Activated CD4-positive, alpha-beta T cell treated with anti-CD3 and anti-CD28 coated beads, Interleukin-2, amount 10 ng/mL, durations not matched to agents 24 days and 14 days (primary cell): ENCODE measurements around the gene NOS1AP. TPM values are rescaled to one million over a fixed set of nuclear protein-coding genes. Genes with fewer than 3 reads are reported as not detected.

ENCODE experiments used
- DNase-seq: peaks from one replicate; pipeline ENCODE4 v3.0.0; 2022
- H3K27ac Mint-ChIP-seq: one replicate; pipeline ENCODE4 v1.8.0; 2022; ENCODE audit warnings: mild to moderate bottlenecking, mixed read lengths
- H3K27me3 Mint-ChIP-seq: one replicate; pipeline ENCODE4 v1.8.0; 2022; ENCODE audit warnings: mixed read lengths
- H3K36me3 Mint-ChIP-seq: one replicate; pipeline ENCODE4 v1.8.0; 2022; ENCODE audit warnings: low read depth, mild to moderate bottlenecking, mixed read lengths
- H3K4me1 Mint-ChIP-seq: one replicate; pipeline ENCODE4 v1.8.0; 2021; ENCODE audit warnings: mixed read lengths
- H3K4me3 Mint-ChIP-seq: one replicate; pipeline ENCODE4 v1.8.0; 2022; ENCODE audit warnings: mild to moderate bottlenecking, moderate library complexity, mixed read lengths
- H3K9me3 Mint-ChIP-seq: one replicate; pipeline ENCODE4 v1.8.0; 2021; ENCODE audit warnings: mixed read lengths
- intact Hi-C: fragments of 100-400 bp; cut with micrococcal nuclease; formaldehyde crosslinking; loops from one replicate; pipeline ENCODE4 v1.15.1; 2023
- total RNA-seq: library from RNA; stranded (reverse); gene quantifications from 2 replicates; pipeline ENCODE4 v1.2.3, GENCODE V29; 2022

The NOS1AP gene
- total RNA-seq, 1 donor from 2014 or later, result not detected

GRCh38 chr1:162256287-162256686 lies 186.8 kb downstream of the NOS1AP start:
- Mint-ChIP-seq H3K4me1 (no peaks in the 10 kb centered on the region), H3K27ac (no peak overlapping the region), H3K27me3 (peaks cover 13% of the 10 kb centered on the region), H3K36me3 (no peaks in the 10 kb centered on the region), H3K9me3 (no peaks in the 10 kb centered on the region), H3K4me3 (no peak overlapping the region)
- intact Hi-C loops, result no loop called here
- no peak for DNase-seq

DNA sequence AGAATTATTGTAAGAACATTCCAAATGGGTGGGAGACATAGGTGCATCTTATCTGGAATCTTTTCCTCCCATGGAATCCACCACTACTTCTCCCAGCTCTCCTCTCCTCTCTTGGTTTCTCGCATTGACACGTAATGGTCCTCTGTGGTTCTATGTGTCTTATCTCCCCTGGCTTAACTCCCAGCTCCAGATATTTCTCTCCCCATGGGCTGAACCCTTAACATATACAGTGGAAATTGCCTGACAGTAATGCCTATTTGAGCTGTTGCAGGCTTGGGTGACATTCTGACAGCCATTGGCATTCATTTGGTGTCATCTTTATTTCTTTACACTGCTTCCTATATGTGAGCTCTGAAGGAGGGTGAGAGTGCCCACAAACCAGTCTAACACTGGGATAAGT lies 188.9 kb downstream of the NOS1AP start:
- no peak for DNase-seq
- H3K4me1 Mint-ChIP-seq, result no peaks in the 10 kb centered on the region
- H3K27me3 Mint-ChIP-seq, result peaks cover 24% of the 10 kb centered on the region
- H3K27ac Mint-ChIP-seq, result no peak overlapping the region
- no peaks in the 10 kb centered on the region for H3K36me3 Mint-ChIP-seq
- H3K9me3 Mint-ChIP-seq, result no peaks in the 10 kb centered on the region
- intact Hi-C loops, result no loop called here
- H3K4me3 Mint-ChIP-seq, result no peak overlapping the region

GRCh38 chr1:162259894-162260455 lies 190.5 kb downstream of the NOS1AP start:
- no peaks in the 10 kb centered on the region for H3K36me3 Mint-ChIP-seq
- no peaks in the 10 kb centered on the region for H3K4me1 Mint-ChIP-seq
- H3K9me3 Mint-ChIP-seq, result no peaks in the 10 kb centered on the region
- DNase-seq, result no peak
- no peak overlapping the region for H3K27ac Mint-ChIP-seq
- no peak overlapping the region for H3K4me3 Mint-ChIP-seq
- intact Hi-C loops, result no loop called here
- H3K27me3 Mint-ChIP-seq, result peaks cover 26% of the 10 kb centered on the region

DNA sequence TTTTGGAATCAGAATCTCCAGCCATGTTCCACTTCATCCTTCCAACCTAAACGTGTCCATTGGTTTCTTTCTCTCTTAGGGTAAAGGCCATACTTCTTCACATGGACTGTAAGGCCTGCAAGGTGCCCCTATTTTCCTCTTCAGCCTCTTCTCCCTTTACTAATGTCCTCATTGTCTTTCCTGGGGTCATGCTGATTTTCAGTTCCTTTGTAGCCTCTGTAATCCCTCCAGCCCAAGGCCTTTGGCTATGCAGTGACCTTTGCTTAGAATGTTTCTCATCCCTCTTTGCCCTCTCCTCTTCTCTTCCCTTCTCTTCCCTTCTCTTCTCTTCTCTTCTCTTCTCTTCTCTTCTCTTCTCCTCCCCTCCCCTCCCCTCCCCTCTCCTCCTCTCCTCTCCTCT lies 194.6 kb downstream of the NOS1AP start:
- H3K4me3 Mint-ChIP-seq, result no peak overlapping the region
- no peaks in the 10 kb centered on the region for H3K36me3 Mint-ChIP-seq
- intact Hi-C loops, result no loop called here
- no peaks in the 10 kb centered on the region for H3K4me1 Mint-ChIP-seq
- H3K9me3 Mint-ChIP-seq, result no peaks in the 10 kb centered on the region
- H3K27me3 Mint-ChIP-seq, result peaks cover 27% of the 10 kb centered on the region
- H3K27ac Mint-ChIP-seq, result no peak overlapping the region
- no peak for DNase-seq

- Mint-ChIP-seq H3K27me3 (peaks cover 24% of the 10 kb centered on the region), H3K27ac (no peak overlapping the region)
- intact Hi-C loops, result no loop called here
Measured at GRCh38 chr1:162265983-162266382, 196.5 kb downstream of the NOS1AP start.

GRCh38 chr1:162270016-162270770 lies 200.7 kb downstream of the NOS1AP start:
- Mint-ChIP-seq H3K4me3 (no peak overlapping the region), H3K27ac (no peak overlapping the region), H3K9me3 (no peaks in the 10 kb centered on the region), H3K4me1 (no peaks in the 10 kb centered on the region), H3K27me3 (peaks cover 7% of the 10 kb centered on the region), H3K36me3 (no peaks in the 10 kb centered on the region)
- no peak for DNase-seq
- intact Hi-C loops, result no loop called here

More at GRCh38 chr1:162265983-162266382, 196.5 kb downstream of the NOS1AP start:
- H3K4me1 Mint-ChIP-seq, result no peaks in the 10 kb centered on the region
- H3K9me3 Mint-ChIP-seq, result no peaks in the 10 kb centered on the region
- no peak overlapping the region for H3K4me3 Mint-ChIP-seq
- H3K36me3 Mint-ChIP-seq, result no peaks in the 10 kb centered on the region
- DNase-seq, result no peak

DNA sequence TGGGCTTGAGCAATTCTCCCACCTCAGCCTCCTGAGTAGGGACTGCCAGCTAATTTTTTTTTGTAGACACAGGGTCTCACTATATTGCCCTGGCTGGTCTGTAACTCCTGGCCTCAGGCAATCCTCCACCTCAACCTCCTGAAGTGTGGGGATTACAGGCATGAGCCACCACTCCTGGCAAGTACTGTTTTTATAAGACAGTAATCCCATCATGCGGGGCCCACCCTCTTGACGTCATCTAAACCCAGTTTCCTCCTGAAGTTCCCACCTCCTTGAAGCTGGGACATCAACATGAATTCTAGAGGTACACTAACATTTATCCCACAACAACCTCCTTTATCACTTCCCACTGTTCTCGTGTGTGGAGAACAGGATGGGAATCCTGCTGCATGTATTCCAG lies 202.5 kb downstream of the NOS1AP start:
- H3K27ac Mint-ChIP-seq, result no peak overlapping the region
- H3K9me3 Mint-ChIP-seq, result no peaks in the 10 kb centered on the region
- no peak overlapping the region for H3K4me3 Mint-ChIP-seq
- no peak for DNase-seq
- intact Hi-C loops, result no loop called here
- peaks cover 4% of the 10 kb centered on the region for H3K27me3 Mint-ChIP-seq
- H3K36me3 Mint-ChIP-seq, result no peaks in the 10 kb centered on the region
- H3K4me1 Mint-ChIP-seq, result no peaks in the 10 kb centered on the region

DNA sequence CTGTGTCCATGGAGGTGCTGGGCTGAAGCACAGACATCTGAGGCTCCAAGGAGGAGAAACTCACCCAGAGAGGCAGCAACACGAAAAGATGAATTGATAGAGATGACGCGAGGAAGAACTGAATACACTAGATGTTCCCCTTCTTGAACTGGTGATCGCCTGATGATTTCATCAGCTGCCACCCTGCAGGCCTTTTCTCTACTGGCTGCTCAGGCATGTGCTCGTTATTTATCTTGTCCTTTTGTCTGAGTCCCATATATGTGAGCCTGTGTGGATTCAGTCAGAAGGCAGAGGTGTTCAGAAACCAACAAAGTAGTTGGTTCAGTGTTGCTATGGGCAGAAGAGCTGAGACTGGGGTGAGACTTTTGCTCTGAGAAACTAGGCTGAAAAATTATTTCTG lies 202.9 kb downstream of the NOS1AP start:
- no peaks in the 10 kb centered on the region for H3K4me1 Mint-ChIP-seq
- no peaks in the 10 kb centered on the region for H3K9me3 Mint-ChIP-seq
- no peak overlapping the region for H3K4me3 Mint-ChIP-seq
- H3K27me3 Mint-ChIP-seq, result peaks cover 4% of the 10 kb centered on the region
- H3K36me3 Mint-ChIP-seq, result no peaks in the 10 kb centered on the region
- intact Hi-C loops, result no loop called here
- no peak overlapping the region for H3K27ac Mint-ChIP-seq
- DNase-seq, result no peak

DNA sequence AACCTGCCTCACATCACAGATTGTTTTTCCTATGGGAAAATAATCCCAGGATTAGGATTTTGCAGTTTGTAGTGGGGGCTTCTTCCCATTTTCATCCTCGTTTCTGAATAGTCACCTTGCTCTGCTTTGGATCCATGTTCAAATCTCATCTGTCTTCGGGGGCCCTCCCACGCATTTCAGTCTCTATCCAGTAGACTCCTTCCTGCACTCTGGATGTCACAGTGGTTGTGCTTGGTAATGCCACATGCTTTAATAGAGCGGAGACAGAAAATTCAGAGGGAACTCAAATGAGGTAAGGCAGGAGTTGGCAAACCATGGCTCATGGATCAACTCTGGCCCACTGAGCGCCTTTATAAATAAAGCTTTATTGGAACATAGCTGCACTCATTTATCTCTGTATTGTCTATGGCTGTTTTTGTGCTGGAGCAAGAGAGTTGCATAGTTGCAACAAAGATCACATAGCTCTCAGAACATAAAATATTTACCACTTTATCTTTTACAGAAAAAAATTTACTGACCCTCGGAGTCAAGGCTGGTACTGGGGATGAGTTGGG lies 206.2 kb downstream of the NOS1AP start:
- H3K27ac Mint-ChIP-seq, result no peak overlapping the region
- intact Hi-C loops, result no loop called here
- no peaks in the 10 kb centered on the region for H3K9me3 Mint-ChIP-seq
- H3K27me3 Mint-ChIP-seq, result peaks cover 11% of the 10 kb centered on the region
- H3K4me3 Mint-ChIP-seq, result no peak overlapping the region
- H3K36me3 Mint-ChIP-seq, result no peaks in the 10 kb centered on the region
- no peak for DNase-seq
- H3K4me1 Mint-ChIP-seq, result no peaks in the 10 kb centered on the region

DNA sequence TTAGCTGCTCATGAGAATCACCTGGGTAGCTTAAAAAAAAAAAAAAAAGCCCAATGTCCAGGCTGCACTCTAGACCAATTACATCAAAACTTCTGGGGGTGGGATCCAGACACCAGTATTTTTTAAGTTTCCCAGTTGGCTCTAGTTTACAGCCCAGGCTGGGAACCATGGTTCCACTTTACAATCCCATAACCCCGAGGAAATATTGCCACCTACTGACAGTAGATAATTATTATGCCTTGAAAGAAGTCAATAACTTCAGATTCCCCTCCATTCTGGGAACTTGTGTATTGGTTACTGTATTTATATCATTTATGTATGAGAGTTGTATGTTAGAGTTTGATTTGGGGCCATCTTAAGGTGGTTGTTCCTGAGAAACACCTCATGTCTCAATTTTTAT lies 207.0 kb downstream of the NOS1AP start:
- no peaks in the 10 kb centered on the region for H3K36me3 Mint-ChIP-seq
- no peak overlapping the region for H3K4me3 Mint-ChIP-seq
- H3K27me3 Mint-ChIP-seq, result peaks cover 12% of the 10 kb centered on the region
- no peak for DNase-seq
- H3K27ac Mint-ChIP-seq, result no peak overlapping the region
- intact Hi-C loops, result no loop called here
- H3K4me1 Mint-ChIP-seq, result no peaks in the 10 kb centered on the region
- no peaks in the 10 kb centered on the region for H3K9me3 Mint-ChIP-seq

- H3K36me3 Mint-ChIP-seq, result no peaks in the 10 kb centered on the region
- no peak overlapping the region for H3K4me3 Mint-ChIP-seq
- no peaks in the 10 kb centered on the region for H3K4me1 Mint-ChIP-seq
- peaks cover 16% of the 10 kb centered on the region for H3K27me3 Mint-ChIP-seq
- intact Hi-C loops, result no loop called here
- no peak overlapping the region for H3K27ac Mint-ChIP-seq
- DNase-seq, result no peak
- H3K9me3 Mint-ChIP-seq, result no peaks in the 10 kb centered on the region
Measured at GRCh38 chr1:162279136-162279498, 209.6 kb downstream of the NOS1AP start.

DNA sequence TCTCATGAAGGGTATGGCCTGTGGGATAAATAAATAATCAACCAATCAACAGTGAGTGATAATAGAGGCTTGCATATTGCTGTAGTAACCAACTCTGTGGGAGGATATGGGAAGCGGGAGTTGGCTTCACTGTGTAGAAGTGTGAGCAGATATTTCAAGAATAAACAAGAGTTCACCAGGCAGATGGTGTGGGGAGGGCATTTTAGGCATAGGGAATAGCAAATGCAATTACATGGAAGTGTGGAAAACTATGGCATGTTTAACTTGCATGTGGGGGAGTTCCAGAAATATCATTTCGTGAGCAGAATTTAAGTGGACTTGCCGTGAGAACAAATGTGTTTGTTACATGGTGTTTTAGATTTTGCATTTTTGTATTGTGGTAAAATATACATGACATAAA lies 211.9 kb downstream of the NOS1AP start:
- Mint-ChIP-seq H3K4me3 (no peak overlapping the region), H3K27ac (no peak overlapping the region), H3K4me1 (no peaks in the 10 kb centered on the region), H3K36me3 (no peaks in the 10 kb centered on the region), H3K27me3 (peaks cover 25% of the 10 kb centered on the region), H3K9me3 (no peaks in the 10 kb centered on the region)
- intact Hi-C loops, result no loop called here
- no peak for DNase-seq

GRCh38 chr1:162283657-162284056 lies 214.2 kb downstream of the NOS1AP start:
- Mint-ChIP-seq H3K27me3 (peaks cover 24% of the 10 kb centered on the region), H3K4me3 (no peak overlapping the region), H3K9me3 (no peaks in the 10 kb centered on the region), H3K27ac (no peak overlapping the region), H3K36me3 (no peaks in the 10 kb centered on the region), H3K4me1 (no peaks in the 10 kb centered on the region)
- DNase-seq, result no peak
- intact Hi-C loops, result no loop called here

DNA sequence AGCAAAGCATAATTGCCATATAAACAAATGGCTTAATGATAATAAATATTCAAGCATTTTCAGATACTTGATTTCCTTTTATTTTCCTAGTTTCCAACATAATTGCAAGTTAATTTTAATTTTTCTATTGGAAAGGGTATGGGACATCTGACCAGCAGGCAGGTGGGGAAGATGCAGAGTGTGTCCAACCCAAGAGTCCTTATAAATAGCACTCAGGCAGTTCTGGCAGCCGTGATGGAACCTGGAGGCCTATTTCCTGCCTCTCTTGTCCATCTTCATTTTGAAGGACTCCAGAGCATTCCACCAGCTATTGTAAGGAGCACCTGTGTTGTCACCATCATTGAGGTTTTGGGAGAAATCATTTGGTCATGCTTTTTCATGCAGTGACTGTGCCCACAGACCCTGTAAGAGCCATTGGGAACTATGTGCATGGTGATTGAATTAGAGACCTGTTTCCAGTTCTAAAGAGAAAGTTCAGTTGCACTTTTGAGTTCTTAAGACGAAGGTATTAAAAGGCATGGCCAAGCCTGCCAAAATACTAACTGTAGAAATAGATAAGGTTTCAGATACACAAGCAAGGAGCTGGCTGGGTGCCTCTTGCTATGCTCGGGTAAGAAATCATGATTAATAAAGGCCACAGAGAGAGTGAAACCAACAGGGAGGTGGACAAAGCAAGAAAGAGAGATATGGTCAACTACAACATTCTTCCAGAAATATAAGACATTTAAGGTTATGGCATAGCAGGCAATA lies 214.9 kb downstream of the NOS1AP start:
- intact Hi-C loops, result no loop called here
- no peak for DNase-seq
- H3K27ac Mint-ChIP-seq, result no peak overlapping the region

More for the DNA sequence above, 214.9 kb downstream of the NOS1AP start:
- Mint-ChIP-seq H3K27me3 (peaks cover 20% of the 10 kb centered on the region), H3K4me1 (no peaks in the 10 kb centered on the region), H3K36me3 (no peaks in the 10 kb centered on the region), H3K4me3 (no peak overlapping the region), H3K9me3 (no peaks in the 10 kb centered on the region)
